KBM-7 (cell line): ENCODE measurements around the gene GTF2E1.

Experiments used
- DNase-seq: peaks from one replicate; pipeline ENCODE4 v3.0.0-alpha.2; 2015
- in situ Hi-C: fragments of 300-500 bp; cut with MboI; formaldehyde crosslinking; loops from 2 replicates; pipeline ENCODE4 v1.14.3; 2020; ENCODE audit warnings: low sequenced_read_pairs, low pct_unique_long_range_greater_than_20kb, mixed read lengths

GTF2E1 gene

DNA sequence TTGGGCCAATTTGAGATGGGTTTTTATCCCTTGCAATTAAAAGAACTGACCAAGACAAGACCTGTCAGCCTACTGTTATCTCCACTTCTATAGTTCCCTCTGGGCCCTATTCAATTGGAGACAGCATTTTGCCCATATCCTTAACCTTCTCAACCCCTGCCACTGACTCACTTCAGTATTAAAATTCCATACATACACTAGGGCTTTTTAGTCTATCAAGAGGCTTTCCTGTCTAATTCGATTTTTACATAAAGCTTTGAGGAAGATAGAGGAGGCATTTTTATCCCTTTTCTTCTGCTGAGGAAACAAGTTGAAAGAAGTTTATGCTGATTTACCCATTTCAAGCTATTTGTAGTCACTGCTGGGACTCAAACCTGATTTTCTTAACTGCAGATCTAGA lies 51.1 kb downstream of the GTF2E1 start:
- in situ Hi-C loops, result loop anchor here (10.0 kb wide), 1 partner anchor 229 kb away; no protein-coding TSS in a partner anchor
- DNase-seq, result no peak

DNA sequence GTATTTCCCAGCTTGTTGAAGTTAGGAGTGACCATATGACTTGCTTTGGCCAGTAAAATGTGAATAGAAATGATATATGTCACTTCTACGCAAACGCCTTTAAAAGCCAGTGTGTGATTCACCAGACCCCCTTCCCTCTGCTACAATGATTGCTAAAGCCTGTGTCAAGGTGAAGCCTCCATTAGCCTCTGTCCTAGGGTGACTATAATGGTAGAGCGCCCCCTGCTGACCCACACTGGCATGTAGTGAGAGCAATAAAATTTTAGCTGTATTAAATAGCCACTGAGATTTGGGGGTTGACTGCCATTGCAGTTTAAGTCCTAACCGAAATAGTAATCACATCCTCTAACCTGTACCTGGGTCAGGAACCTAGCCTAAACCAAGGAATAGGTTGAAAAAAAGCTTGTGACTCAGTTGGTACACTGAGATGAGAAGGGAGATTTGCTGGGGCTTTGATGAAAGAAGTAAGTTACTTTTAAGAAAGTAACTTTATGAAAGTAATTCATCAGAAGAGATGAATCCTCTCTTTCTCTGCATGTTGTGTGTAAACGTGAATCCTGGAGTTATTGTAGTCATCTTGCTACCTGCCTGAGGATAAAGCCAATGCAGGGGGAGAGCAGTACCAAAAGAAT lies 52.6 kb downstream of the GTF2E1 start:
- in situ Hi-C loops, result loop anchor here (10.0 kb wide), 1 partner anchor 230 kb away; no protein-coding TSS in a partner anchor
- DNase-seq, result peak; percentile 83

DNA sequence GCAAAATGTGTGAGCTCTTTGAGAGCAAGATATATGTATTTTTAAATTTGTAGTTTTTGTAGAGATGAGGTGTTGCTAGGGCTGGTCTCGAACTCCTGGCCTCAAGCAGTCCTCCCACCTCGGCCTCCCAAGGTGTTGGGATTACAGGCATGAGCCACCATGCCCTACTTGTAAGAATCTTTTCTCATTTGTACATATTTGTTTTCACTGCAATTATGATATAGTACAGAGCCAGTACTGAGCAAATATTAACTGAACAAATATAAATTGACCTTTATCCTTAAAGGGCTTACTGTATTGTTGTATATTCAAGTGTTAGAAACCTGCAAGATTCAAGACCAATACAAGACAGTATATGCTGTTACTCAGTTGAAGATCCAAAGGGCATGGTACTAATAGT lies 53.4 kb downstream of the GTF2E1 start:
- in situ Hi-C loops, result loop anchor here (10.0 kb wide), 1 partner anchor 231 kb away; no protein-coding TSS in a partner anchor
- no peak for DNase-seq

DNA sequence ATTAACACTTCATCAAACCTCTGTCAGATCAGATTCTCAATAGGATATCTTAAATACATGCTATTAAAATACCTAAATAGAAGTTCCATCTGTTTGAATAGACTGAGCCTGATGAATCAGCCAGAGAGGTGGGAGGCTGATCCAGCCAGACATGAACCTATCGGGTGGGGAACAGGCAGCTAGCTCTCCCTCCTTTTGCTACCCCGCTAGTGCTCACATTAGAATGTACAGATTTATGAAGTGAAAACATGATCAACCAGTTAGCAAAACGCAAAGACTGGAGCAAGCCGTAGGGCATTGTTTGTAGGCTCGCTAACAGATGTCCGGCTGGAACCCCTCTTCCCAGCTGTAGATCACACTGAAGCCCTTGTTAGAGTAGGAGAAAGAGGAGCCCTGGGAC lies 54.4 kb downstream of the GTF2E1 start:
- in situ Hi-C loops, result loop anchor here (10.0 kb wide), 1 partner anchor 232 kb away; no protein-coding TSS in a partner anchor
- no peak for DNase-seq

DNA sequence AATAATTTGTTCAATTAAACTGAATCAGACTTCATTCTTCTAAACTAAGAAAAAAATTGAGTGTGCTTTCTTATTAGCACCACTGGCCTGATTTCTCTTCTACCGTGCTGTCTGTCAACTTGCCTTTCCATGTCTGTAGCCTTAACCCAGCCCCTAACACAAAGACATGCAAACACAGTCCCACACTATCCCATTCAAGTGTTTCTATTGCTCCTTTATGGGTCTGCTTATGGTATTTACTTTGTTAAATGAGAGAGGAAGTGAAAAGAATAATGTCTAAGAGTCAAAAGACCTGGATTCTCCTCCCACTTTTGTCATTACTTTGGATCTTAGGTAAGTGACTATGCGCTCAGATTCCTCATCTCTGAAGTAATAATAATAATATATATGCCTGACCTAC lies 55.3 kb downstream of the GTF2E1 start:
- no peak for DNase-seq
- in situ Hi-C loops, result loop anchor here (10.0 kb wide), 1 partner anchor 233 kb away; no protein-coding TSS in a partner anchor

DNA sequence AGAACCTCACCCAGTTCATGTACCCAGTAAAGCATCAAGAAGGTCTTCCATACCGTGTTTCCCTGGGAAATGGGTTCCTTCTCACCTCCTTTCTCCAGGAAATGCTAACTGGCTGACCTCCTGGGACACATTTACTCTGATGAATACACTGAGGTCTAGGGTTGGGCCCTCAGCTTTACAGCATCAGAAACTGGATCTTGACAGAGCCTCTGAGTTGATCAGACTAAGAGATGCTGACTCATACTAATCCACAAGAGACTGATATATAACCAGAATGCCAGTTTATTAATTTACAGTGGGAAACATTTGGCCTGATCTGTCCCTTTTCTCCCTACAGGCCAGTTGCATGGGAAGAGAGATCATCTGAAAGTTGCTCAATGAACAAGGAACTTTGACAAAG lies 55.8 kb downstream of the GTF2E1 start:
- no peak for DNase-seq
- in situ Hi-C loops, result loop anchor here (10.0 kb wide), 1 partner anchor 234 kb away; no protein-coding TSS in a partner anchor

DNA sequence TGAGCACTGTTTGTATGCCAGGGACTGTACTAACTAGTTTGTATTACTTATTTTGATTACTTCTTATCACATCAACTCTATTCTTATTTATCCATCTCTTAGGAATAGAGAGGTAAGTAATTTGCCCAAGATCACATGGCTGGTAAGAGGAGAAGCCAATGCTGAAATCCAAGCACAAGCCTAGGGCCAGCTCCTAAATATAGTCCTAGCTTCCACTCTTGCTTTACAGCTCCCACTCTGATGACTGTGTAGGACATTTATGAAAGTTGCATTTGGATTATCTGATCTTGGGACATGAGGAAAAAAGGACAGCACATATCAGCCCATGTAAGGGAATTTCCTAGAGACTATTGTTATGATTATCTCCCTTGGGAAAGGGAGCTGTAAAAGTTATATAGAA lies 58.1 kb downstream of the GTF2E1 start:
- no peak for DNase-seq
- in situ Hi-C loops, result no loop called here

DNA sequence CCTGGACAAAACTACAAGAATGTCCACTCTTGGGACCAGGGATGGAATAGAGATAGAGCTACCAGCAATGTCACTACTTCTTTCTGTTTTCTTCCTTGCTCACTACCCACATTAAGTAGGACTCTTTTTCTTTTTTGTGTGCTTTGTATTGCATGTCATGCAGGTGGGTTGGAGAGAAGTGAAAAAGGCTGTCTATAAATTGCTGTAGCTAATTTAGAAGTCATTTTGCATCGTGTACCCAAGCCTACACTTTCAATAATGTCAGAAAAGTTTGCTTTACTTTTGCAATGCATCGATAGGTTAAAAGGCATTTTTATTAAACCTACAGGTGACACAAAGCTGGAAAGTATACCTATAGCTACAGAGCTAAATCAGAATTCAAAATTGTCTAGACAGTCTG lies 58.9 kb downstream of the GTF2E1 start:
- in situ Hi-C loops, result no loop called here
- DNase-seq, result no peak

DNA sequence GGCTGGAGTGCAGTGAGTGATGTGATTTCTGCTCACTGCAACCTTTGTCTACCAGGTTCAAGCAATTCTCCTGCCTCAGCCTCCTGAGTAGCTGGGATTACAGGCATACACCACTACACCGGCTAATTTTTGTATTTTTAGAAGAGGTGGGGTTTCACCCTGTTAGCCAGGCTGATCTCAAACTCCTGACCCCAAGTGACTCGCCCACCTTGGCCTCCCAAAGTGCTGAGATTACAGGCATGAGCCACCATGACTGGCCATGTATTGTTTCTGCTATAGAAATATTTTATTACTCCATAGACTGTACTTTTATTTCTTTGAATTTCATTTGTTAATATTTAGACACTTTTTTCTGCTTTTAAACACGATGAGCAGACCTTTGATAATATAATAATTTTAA lies 60.4 kb downstream of the GTF2E1 start:
- DNase-seq, result no peak
- in situ Hi-C loops, result no loop called here

DNA sequence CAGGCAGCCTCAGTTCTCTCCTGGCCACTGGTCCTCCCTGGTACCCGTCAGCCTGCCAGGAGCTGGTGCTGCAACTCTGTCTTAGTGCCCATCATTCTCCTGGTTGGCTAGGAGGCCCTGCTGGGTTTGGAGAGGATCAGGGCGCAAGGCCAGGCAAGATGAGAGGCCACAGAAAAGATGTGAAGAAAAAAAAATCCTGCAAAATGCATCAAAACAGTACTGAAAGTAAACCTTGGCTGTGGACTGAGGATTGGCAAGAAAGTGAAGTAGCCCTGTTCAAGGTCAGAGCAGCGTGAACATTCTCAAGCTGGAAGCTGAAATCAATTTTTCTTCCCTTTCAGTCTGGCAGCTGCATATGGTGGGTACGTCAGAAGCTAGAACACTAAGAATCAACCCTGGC lies 74.2 kb downstream of the GTF2E1 start:
- no peak for DNase-seq
- in situ Hi-C loops, result no loop called here

DNA sequence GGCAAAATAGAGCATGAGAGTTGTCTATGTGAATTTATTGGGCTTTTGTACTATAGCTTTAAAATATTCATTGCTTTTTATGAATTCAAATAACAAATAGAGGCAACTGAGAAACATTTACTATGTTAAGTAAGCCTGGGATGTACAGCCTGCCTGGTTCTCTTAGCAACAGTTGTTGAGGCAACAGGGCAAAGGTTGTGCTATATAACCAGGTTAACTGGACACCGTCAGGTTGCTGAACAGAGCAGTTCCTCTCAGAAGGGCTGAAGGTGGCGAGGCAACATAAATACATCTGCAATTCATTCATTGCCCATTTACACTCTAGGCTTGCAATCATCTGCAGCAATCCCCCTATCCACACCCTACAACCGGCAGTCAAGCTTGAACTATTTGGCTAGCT lies 78.2 kb downstream of the GTF2E1 start:
- DNase-seq, result no peak
- in situ Hi-C loops, result no loop called here

DNA sequence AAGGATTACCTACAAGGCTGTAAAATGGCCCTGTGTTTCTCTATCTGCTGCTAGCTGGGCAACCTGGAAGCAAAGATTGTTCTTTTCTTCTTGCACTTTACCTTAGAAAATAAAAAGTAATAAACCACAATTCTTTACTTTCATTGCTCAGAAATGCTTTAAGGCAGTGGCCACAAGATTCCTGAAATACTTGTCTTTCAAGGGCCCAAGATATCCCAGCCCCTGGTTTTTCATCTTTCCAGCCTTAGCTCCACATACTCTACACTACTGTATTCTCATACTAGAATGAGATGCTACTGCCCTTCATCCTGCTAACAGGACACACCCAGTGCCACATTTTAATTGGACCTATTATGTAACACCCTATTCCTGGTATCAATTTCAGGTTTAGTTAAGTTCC lies 78.9 kb downstream of the GTF2E1 start:
- in situ Hi-C loops, result no loop called here
- no peak for DNase-seq

DNA sequence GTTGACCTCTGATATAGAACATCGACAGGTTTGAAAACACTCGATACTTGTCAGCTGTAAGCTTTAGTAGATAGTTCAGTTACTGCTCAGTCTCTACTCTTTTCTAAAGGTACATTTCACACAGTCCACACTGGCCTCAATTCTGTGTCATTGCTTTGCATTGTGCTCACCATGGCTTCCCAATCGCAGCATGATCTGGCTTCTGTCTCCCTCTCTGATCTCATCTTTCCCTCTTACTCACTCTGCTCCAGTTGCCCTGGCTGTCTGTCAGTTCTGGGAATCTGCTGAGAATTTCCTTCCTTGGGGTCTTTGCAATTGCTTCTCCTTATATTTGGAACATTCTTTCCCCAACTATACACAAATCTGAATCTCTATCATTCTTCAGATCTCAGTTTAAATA lies 80.6 kb downstream of the GTF2E1 start:
- no peak for DNase-seq
- in situ Hi-C loops, result no loop called here

DNA sequence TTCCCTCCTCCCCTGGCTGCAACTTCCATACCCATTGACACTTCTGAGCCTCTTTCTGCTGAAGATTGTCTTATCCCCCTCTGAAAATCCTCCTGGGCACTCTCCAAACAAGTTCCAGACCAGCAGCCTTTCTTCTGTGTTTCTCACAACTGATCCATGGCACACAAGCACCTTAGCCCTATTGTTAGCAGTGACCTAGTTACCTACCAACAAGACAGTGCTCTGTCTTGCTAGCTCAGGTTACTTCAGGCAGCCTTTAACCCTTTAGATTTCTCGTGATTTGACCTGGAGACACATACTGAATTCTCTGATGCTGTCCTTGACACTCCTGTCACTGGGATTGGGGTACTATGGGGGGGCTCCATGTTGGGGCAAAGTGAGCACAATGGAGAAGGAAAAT lies 82.1 kb downstream of the GTF2E1 start:
- DNase-seq, result no peak
- in situ Hi-C loops, result no loop called here

DNA sequence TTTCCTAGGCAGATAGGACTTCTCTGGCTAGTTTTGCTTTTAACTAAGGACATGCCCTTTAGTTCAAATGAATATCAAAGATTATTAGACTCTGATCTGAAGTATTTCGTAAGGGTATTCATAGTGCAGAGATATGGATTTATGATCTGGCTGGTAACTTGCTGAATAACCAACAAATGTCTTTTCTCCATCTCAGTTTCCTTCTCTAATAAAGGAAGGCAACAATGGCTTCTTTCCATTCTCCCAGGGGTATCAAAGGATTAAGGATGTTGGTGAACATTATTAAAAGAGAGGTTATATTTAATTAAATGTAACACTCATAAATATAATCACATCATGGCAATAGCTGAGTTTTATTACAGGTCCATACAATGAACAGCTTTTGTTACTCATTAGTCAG lies 86.3 kb downstream of the GTF2E1 start:
- DNase-seq, result no peak
- in situ Hi-C loops, result no loop called here

DNA sequence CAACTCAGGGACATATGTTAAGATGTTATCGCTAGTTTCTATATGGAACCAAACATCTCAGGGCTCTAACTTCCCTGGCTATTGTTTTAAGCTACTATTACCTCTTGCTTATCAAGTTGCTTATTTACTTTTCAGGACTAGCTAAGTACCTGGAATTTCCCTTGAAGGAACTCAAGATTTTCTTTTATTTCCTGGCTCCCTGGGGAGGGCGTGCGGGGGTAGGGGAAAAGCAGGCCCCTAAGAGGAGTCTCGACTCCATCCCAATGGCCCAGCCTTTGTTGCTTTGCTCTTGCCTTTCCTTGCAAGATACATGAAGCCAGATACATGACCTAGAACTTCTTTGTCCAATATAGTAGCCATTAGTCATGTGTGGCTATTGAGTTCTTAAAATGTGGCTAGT lies 88.5 kb downstream of the GTF2E1 start:
- in situ Hi-C loops, result no loop called here
- no peak for DNase-seq
